ENCODE measurements around the gene GXYLT2. TPM values are rescaled to one million over a fixed set of nuclear protein-coding genes. Genes with fewer than 3 reads are reported as not detected.

The GXYLT2 gene
- total and polyA plus RNA-seq, 2 donors (not counting 1 experiment from before 2014, with no cell fraction given) = 6.6 to 25.9 TPM

DNA sequence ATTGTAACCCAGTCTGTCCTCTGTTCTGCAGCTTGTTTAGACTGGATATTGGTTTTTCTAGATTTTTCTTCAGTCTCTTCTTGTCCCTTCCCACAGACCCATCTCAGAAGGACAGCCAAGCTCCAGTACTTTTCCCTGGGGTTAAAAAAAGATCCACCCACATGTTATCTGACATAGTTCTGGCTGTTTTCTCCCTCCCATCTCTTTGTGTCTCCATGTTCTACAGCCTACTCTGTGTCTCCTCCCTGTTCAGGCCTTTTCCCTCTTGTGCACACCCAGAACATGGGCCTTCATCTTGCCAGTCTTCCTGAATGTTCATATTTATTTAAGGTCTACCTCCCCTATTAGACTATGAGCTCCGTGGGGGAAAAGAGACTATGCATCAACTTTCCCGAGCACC lies 103.7 kb downstream of the GXYLT2 start:
- peaks cover 2% of the 10 kb centered on the region for H3K4me1 ChIP-seq (ENCODE audit: control insufficient read depth, extremely low read depth, insufficient read depth, low read length)
- no peak overlapping the region for H3K9ac ChIP-seq (ENCODE audit: insufficient read depth, low read length)
- no peak overlapping the region for H3K4me3 ChIP-seq (replicated peaks in 1 of 4; ENCODE audit: control extremely low read depth in 1 of 4, insufficient read depth in 1 of 4, low read depth in 3 of 4, low read length in 4 of 4)
- no peak overlapping the region for H3K27ac ChIP-seq (ENCODE audit: insufficient read depth, low read length)
- H3K36me3 ChIP-seq (ENCODE audit: control insufficient read depth, insufficient read depth, low read length) = no peaks in the 10 kb centered on the region
- H3K27me3 ChIP-seq (ENCODE audit: control insufficient read depth, insufficient read depth, low read length) = no peaks in the 10 kb centered on the region
- no peak for TF ChIP-seq EZH2 (IDR thresholded peaks at IDR 0.05; ENCODE audit: low read length, missing control alignments)
- TF ChIP-seq, protein P1, sequence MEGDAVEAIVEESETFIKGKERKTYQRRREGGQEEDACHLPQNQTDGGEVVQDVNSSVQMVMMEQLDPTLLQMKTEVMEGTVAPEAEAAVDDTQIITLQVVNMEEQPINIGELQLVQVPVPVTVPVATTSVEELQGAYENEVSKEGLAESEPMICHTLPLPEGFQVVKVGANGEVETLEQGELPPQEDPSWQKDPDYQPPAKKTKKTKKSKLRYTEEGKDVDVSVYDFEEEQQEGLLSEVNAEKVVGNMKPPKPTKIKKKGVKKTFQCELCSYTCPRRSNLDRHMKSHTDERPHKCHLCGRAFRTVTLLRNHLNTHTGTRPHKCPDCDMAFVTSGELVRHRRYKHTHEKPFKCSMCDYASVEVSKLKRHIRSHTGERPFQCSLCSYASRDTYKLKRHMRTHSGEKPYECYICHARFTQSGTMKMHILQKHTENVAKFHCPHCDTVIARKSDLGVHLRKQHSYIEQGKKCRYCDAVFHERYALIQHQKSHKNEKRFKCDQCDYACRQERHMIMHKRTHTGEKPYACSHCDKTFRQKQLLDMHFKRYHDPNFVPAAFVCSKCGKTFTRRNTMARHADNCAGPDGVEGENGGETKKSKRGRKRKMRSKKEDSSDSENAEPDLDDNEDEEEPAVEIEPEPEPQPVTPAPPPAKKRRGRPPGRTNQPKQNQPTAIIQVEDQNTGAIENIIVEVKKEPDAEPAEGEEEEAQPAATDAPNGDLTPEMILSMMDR (conservative IDR thresholded peaks at IDR 0.05 in 1 of 2, IDR thresholded peaks at IDR 0.05 in 1 of 2; ENCODE audit: low read depth in 1 of 2, low read length in 2 of 2) = no peak
- no peaks in the 10 kb centered on the region for H4K20me1 ChIP-seq (ENCODE audit: control insufficient read depth, extremely low read depth, insufficient read depth, low read length)
- no peak for DNase-seq (ENCODE audit: low read depth in 2 of 2)
- H2AFZ ChIP-seq (ENCODE audit: low read length) = no peak overlapping the region
- H3K9me3 ChIP-seq (ENCODE audit: control insufficient read depth, insufficient read depth, low read depth, low read length) = no peaks in the 10 kb centered on the region
- no peaks in the 10 kb centered on the region for H3K79me2 ChIP-seq (ENCODE audit: control insufficient read depth, insufficient read depth, low read length)
- H3K4me2 ChIP-seq (ENCODE audit: extremely low read depth, insufficient read depth, low read length) = no peak overlapping the region

DNA sequence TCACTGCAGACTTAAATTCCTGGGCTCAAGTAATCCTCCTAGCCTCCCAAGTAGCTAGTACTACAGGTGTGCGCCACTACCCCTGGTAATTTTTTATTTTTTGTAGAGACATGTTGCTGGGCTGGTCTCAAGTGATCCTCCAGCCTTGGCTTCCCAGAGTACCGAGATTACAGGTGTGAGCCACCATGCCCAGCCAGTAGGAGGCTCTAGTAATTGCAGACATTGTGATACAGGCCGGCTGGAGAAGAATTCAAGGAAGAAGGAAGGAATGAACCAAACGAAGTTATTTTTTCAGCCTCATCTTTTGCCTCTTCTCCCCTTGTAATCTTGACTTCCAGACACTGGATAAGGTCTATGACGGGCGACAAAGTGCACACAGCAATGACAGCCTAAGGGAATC lies 105.5 kb downstream of the GXYLT2 start:
- Histone ChIP-seq H3K9me3 (ENCODE audit: control insufficient read depth, insufficient read depth, low read depth, low read length) (no peaks in the 10 kb centered on the region), H3K9ac (ENCODE audit: insufficient read depth, low read length) (no peak overlapping the region), H4K20me1 (ENCODE audit: control insufficient read depth, extremely low read depth, insufficient read depth, low read length) (peaks cover 3% of the 10 kb centered on the region), H3K27ac (ENCODE audit: insufficient read depth, low read length) (no peak overlapping the region), H3K36me3 (ENCODE audit: control insufficient read depth, insufficient read depth, low read length) (no peaks in the 10 kb centered on the region), H3K79me2 (ENCODE audit: control insufficient read depth, insufficient read depth, low read length) (peaks cover 15% of the 10 kb centered on the region), H3K4me2 (ENCODE audit: extremely low read depth, insufficient read depth, low read length) (no peak overlapping the region), H3K27me3 (ENCODE audit: control insufficient read depth, insufficient read depth, low read length) (no peaks in the 10 kb centered on the region), H3K4me3 (replicated peaks in 1 of 4; ENCODE audit: control extremely low read depth in 1 of 4, insufficient read depth in 1 of 4, low read depth in 3 of 4, low read length in 4 of 4) (no peak overlapping the region), H3K4me1 (ENCODE audit: control insufficient read depth, extremely low read depth, insufficient read depth, low read length) (peaks cover 2% of the 10 kb centered on the region), H2AFZ (ENCODE audit: low read length) (no peak overlapping the region)
- DNase-seq (ENCODE audit: low read depth in 2 of 2) = no peak
- TF ChIP-seq, protein P1 (conservative IDR thresholded peaks at IDR 0.05 in 1 of 2, IDR thresholded peaks at IDR 0.05 in 1 of 2; ENCODE audit: low read depth in 1 of 2, low read length in 2 of 2) = no peak
- TF ChIP-seq EZH2 (IDR thresholded peaks at IDR 0.05; ENCODE audit: low read length, missing control alignments) = no peak

GRCh38 chr3:72995337-72995736 lies 107.5 kb downstream of the GXYLT2 start:
- Histone ChIP-seq H3K79me2 (ENCODE audit: control insufficient read depth, insufficient read depth, low read length) (peaks cover 34% of the 10 kb centered on the region), H3K27ac (ENCODE audit: insufficient read depth, low read length) (no peak overlapping the region), H3K27me3 (ENCODE audit: control insufficient read depth, insufficient read depth, low read length) (no peaks in the 10 kb centered on the region), H3K36me3 (ENCODE audit: control insufficient read depth, insufficient read depth, low read length) (peaks cover 3% of the 10 kb centered on the region), H3K9me3 (ENCODE audit: control insufficient read depth, insufficient read depth, low read depth, low read length) (no peaks in the 10 kb centered on the region), H3K4me2 (ENCODE audit: extremely low read depth, insufficient read depth, low read length) (no peak overlapping the region), H2AFZ (ENCODE audit: low read length) (no peak overlapping the region), H3K4me1 (ENCODE audit: control insufficient read depth, extremely low read depth, insufficient read depth, low read length) (peaks cover 2% of the 10 kb centered on the region), H3K9ac (ENCODE audit: insufficient read depth, low read length) (no peak overlapping the region), H3K4me3 (replicated peaks in 1 of 4; ENCODE audit: control extremely low read depth in 1 of 4, insufficient read depth in 1 of 4, low read depth in 3 of 4, low read length in 4 of 4) (no peak overlapping the region), H4K20me1 (ENCODE audit: control insufficient read depth, extremely low read depth, insufficient read depth, low read length) (peaks cover 7% of the 10 kb centered on the region)
- TF ChIP-seq EZH2 (IDR thresholded peaks at IDR 0.05; ENCODE audit: low read length, missing control alignments) = no peak
- TF ChIP-seq, protein P1 (conservative IDR thresholded peaks at IDR 0.05 in 1 of 2, IDR thresholded peaks at IDR 0.05 in 1 of 2; ENCODE audit: low read depth in 1 of 2, low read length in 2 of 2) = no peak
- DNase-seq (ENCODE audit: low read depth in 2 of 2) = no peak
